IPS DF 6.9 (cell line): ENCODE measurements around the gene ZNF516.

Experiments used
- DNase-seq: peaks from one replicate; pipeline ENCODE4 v3.0.0-alpha.2; 2013; ENCODE audit warnings: low read depth, low spot score
- H3K27ac ChIP-seq: one replicate; pipeline ENCODE4 v1.5.1; 2013; ENCODE audit warnings: low read length, control low read depth
- H3K27me3 ChIP-seq: 2 replicates; pipeline ENCODE4 v1.6.1; 2013; ENCODE audit warnings: mild to moderate bottlenecking, low read length; ENCODE audit not compliant: control insufficient read depth, insufficient read depth
- H3K36me3 ChIP-seq: 2 replicates; pipeline ENCODE4 v1.6.1; 2013; ENCODE audit warnings: low read length; ENCODE audit not compliant: control insufficient read depth, insufficient read depth
- H3K4me1 ChIP-seq: 2 replicates; pipeline ENCODE4 v1.6.1; 2013; ENCODE audit warnings: low read length; ENCODE audit not compliant: control insufficient read depth, insufficient read depth
- H3K4me3 ChIP-seq: 2 replicates; pipeline ENCODE4 v1.5.1; 2013; ENCODE audit warnings: mild to moderate bottlenecking, low read length
- H3K9me3 ChIP-seq: 2 replicates; pipeline ENCODE4 v1.6.1; 2013; ENCODE audit warnings: low read length, inconsistent platforms; ENCODE audit not compliant: control insufficient read depth, insufficient read depth
- WGBS: extraction: QIAGEN DNeasy Blood & Tissue Kit; methylation state at CpG from one replicate; pipeline ENCODE4 v1.1.7; 2013; ENCODE audit warnings: mixed read lengths, missing lambda C conversion rate; ENCODE audit not compliant: insufficient read length, insufficient coverage; 5-methylcytosine and 5-hydroxymethylcytosine counted together

The ZNF516 gene

DNA sequence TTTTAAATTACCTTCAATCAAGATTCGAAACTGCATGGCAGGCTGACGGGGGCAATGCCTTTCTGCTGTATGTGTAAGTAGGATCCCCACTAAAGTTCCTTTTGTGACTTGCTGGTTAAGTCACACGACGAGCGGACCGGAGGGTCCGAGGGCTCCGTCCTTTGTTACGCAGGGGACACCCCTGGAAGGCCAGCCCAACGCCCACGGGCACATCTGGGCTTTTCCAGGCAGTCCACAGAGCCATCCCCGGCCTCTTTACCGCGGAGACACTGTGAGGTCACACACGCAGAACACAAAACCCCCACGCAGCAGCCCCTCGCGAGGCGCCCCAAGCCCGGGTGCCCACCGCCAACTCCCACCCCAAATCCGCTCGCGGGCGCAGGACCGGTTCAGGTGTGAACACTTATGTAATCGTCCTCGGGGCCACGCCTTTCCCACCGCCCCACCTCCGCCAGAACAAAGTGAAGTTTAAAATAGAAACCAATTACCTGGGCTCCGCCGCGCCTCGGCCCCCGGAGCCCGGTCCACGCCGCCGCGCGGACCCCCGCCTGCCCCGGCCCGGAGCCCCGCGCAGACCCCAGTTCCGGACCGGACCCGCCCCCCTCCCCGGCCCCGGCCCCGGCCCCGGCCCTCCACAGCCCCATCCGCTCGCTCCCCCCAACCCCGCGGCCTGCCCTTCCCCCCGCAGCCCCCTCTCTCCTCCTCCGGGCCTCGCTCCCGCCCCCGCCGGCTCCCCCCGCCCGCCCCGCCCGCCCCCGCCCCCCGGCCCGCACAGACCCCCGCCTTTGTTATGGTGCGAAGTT lies 4.2 kb downstream of the ZNF516 start:
- H3K27ac ChIP-seq: no peak overlapping the region
- no peaks in the 10 kb centered on the region for H3K9me3 ChIP-seq
- DNase-seq: no peak
- WGBS: no CpG with 5 or more reads among the region's 73 CpGs
- no peaks in the 10 kb centered on the region for H3K36me3 ChIP-seq
- H3K4me1 ChIP-seq: peaks cover 7% of the 10 kb centered on the region
- peaks cover 1% of the 10 kb centered on the region; the same call in 1 of the 2 replicates for H3K27me3 ChIP-seq
- peak overlapping the region; percentile 51 for H3K4me3 ChIP-seq

DNA sequence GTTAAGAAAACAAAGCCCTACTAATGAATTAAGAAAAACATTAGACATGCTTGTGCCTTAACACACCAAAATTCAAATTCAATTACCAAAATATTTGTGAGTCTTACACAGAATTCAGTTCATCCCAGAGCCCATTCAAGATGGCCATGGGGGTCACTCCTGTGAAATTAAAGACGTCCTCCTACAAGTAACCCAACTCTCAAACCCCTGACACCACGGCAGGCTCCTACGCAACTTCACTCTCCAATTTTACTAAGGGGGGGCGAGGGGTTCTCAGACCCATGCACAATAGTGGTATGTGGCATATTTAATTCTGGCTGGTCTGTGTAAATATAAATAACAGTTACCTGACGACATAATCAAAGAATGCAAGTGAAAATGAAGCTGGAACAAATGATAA lies 5.0 kb downstream of the ZNF516 start:
- peaks cover 1% of the 10 kb centered on the region; the same call in 1 of the 2 replicates for H3K27me3 ChIP-seq
- no peaks in the 10 kb centered on the region for H3K9me3 ChIP-seq
- no peak overlapping the region for H3K4me3 ChIP-seq
- WGBS: no CpG with 5 or more reads among the region's 5 CpGs
- DNase-seq: no peak
- peaks cover 9% of the 10 kb centered on the region for H3K4me1 ChIP-seq
- H3K36me3 ChIP-seq: no peaks in the 10 kb centered on the region
- no peak overlapping the region for H3K27ac ChIP-seq

- H3K4me3 ChIP-seq: no peak overlapping the region
- H3K27me3 ChIP-seq: peaks cover 1% of the 10 kb centered on the region; the same call in 1 of the 2 replicates
- H3K27ac ChIP-seq: no peak overlapping the region
- H3K4me1 ChIP-seq: peaks cover 9% of the 10 kb centered on the region
- 100% methylated on average over 1 of the region's 4 CpGs for WGBS
- H3K36me3 ChIP-seq: no peaks in the 10 kb centered on the region
- no peaks in the 10 kb centered on the region for H3K9me3 ChIP-seq
- no peak for DNase-seq
Observed at GRCh38 chr18:76489081-76489480, 6.0 kb downstream of the ZNF516 start.

- no peaks in the 10 kb centered on the region for H3K9me3 ChIP-seq
- no peak overlapping the region for H3K4me3 ChIP-seq
- H3K27ac ChIP-seq: no peak overlapping the region
- H3K27me3 ChIP-seq: peaks cover 1% of the 10 kb centered on the region; the same call in 1 of the 2 replicates
- no peaks in the 10 kb centered on the region for H3K36me3 ChIP-seq
- WGBS: no CpG with 5 or more reads among the region's 9 CpGs
- no peak for DNase-seq
- peaks cover 9% of the 10 kb centered on the region for H3K4me1 ChIP-seq
Observed at GRCh38 chr18:76488190-76488589, 6.9 kb downstream of the ZNF516 start.

GRCh38 chr18:76487782-76488181 lies 7.3 kb downstream of the ZNF516 start:
- no peak for DNase-seq
- H3K27ac ChIP-seq: no peak overlapping the region
- H3K9me3 ChIP-seq: no peaks in the 10 kb centered on the region
- H3K4me1 ChIP-seq: peaks cover 9% of the 10 kb centered on the region
- H3K36me3 ChIP-seq: no peaks in the 10 kb centered on the region
- peaks cover 1% of the 10 kb centered on the region; the same call in 1 of the 2 replicates for H3K27me3 ChIP-seq
- WGBS: no CpG with 5 or more reads among the region's 8 CpGs
- H3K4me3 ChIP-seq: no peak overlapping the region

DNA sequence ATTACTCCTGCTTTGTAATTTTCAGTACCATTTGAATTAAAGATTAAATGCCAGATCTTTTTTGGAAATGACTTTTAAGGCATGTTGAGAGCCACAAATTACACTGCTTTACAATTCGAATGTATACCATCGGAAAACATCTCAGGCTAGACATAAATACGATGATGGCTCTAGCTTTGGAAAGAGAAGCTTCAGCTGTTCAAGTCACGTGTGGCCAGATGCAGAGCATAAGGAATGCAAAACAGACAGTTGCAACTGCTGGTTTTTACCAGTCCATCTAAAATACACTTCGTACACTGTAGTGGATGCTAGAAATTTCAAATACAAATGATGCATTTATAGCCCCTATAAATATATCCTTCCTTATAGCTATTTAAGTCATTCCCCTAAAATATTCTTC lies 8.0 kb downstream of the ZNF516 start:
- Histone ChIP-seq H3K27ac (no peak overlapping the region), H3K36me3 (no peaks in the 10 kb centered on the region), H3K27me3 (peaks cover 1% of the 10 kb centered on the region; the same call in 1 of the 2 replicates), H3K9me3 (no peaks in the 10 kb centered on the region), H3K4me3 (no peak overlapping the region), H3K4me1 (peaks cover 7% of the 10 kb centered on the region)
- no CpG with 5 or more reads among the region's 5 CpGs for WGBS
- no peak for DNase-seq

DNA sequence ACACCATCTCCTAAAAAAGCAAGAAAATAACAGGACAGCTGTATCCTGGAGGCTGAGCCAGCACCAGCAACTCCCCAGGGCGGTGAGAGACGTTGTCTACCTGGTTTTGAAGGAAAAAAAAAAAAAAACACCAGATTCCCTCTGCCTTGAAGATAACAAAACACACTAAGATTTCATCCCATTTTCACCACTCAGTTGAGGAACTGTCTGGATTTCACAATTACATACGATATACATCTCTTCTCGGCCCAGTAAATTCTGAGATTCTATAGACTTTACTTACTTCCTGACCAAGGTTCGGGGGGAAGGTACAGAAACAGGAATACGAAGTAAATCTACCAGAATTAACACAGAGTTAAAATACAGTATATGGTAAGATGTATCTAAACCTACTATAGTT lies 8.5 kb downstream of the ZNF516 start:
- Histone ChIP-seq H3K4me3 (no peak overlapping the region), H3K9me3 (no peaks in the 10 kb centered on the region), H3K4me1 (peaks cover 6% of the 10 kb centered on the region), H3K27ac (no peak overlapping the region), H3K27me3 (peaks cover 1% of the 10 kb centered on the region; the same call in 1 of the 2 replicates), H3K36me3 (no peaks in the 10 kb centered on the region)
- no peak for DNase-seq
- WGBS: no CpG with 5 or more reads among the region's 6 CpGs

GRCh38 chr18:76486038-76486437 lies 9.0 kb downstream of the ZNF516 start:
- H3K27ac ChIP-seq: no peak overlapping the region
- H3K36me3 ChIP-seq: no peaks in the 10 kb centered on the region
- peaks cover 1% of the 10 kb centered on the region; the same call in 1 of the 2 replicates for H3K27me3 ChIP-seq
- H3K9me3 ChIP-seq: no peaks in the 10 kb centered on the region
- WGBS: no CpG with 5 or more reads among the region's 3 CpGs
- no peak for DNase-seq
- H3K4me1 ChIP-seq: peaks cover 6% of the 10 kb centered on the region
- H3K4me3 ChIP-seq: no peak overlapping the region

GRCh38 chr18:76484749-76485387 lies 10.2 kb downstream of the ZNF516 start:
- H3K27me3 ChIP-seq: no peaks in the 10 kb centered on the region
- no peak for DNase-seq
- no peak overlapping the region for H3K27ac ChIP-seq
- H3K36me3 ChIP-seq: no peaks in the 10 kb centered on the region
- WGBS: no CpG with 5 or more reads among the region's 6 CpGs
- H3K4me1 ChIP-seq: peaks cover 6% of the 10 kb centered on the region
- H3K4me3 ChIP-seq: no peak overlapping the region
- H3K9me3 ChIP-seq: no peaks in the 10 kb centered on the region

- no peak overlapping the region for H3K4me3 ChIP-seq
- no peaks in the 10 kb centered on the region for H3K9me3 ChIP-seq
- no peaks in the 10 kb centered on the region for H3K27me3 ChIP-seq
- WGBS: no CpG with 5 or more reads among the region's 10 CpGs
- no peak overlapping the region for H3K27ac ChIP-seq
- H3K36me3 ChIP-seq: no peaks in the 10 kb centered on the region
- no peak for DNase-seq
- H3K4me1 ChIP-seq: peaks cover 6% of the 10 kb centered on the region
Observed at GRCh38 chr18:76483780-76484179, 11.3 kb downstream of the ZNF516 start.
